Upper lobe of left lung (tissue), 4 donors: ENCODE measurements around the gene SETD5.

Source experiments
- CTCF ChIP-seq, 6 experiments: fragments of 450-650 bp in 4 of 6; fragments of 200-600 bp in 2 of 6; sonication (generic) in 2 of 6; IDR thresholded peaks; one replicate each; pipeline ENCODE4 v1.5.1; 2016 to 2019; ENCODE audit warnings: antibody characterized with exemption in 6 of 6
- EP300 ChIP-seq, 4 donors: sonication (generic); formaldehyde crosslinking; IDR thresholded peaks; one replicate each; pipeline ENCODE4 v1.5.1; 2017; ENCODE audit warnings: antibody characterized with exemption in 4 of 4, control low read depth in 2 of 4
- POLR2A ChIP-seq, 4 donors: fragments of 450-650 bp; IDR thresholded peaks; one replicate each; pipeline ENCODE4 v1.5.1; 2016 to 2017; ENCODE audit warnings: antibody characterized with exemption in 4 of 4, mild to moderate bottlenecking in 2 of 4

GRCh38 chr3:9448643-9449042 lies 51.2 kb downstream of the SETD5 start:
- no peak for TF ChIP-seq CTCF (IDR thresholded peaks at IDR 0.05)
- TF ChIP-seq EP300 (IDR thresholded peaks at IDR 0.05), result no peak
- TF ChIP-seq POLR2A (IDR thresholded peaks at IDR 0.05), result no peak
